Breast epithelium (tissue), 3 donors: ENCODE results near the gene CLHC1.
"Not testable (repeated sequence)": the region's sequence is repeated elsewhere in the genome, so short reads cannot be mapped to it uniquely, and the experiment has no call there.

Experiments
- POLR2A ChIP-seq: fragments of 450-650 bp; IDR thresholded peaks from one replicate; pipeline ENCODE4 v1.6.1; 2016; ENCODE audit warnings: antibody characterized with exemption, mild to moderate bottlenecking, moderate library complexity
- POLR2AphosphoS5 ChIP-seq, 3 donors: sonication (generic); formaldehyde crosslinking; IDR thresholded peaks; one replicate each; pipeline ENCODE4 v1.6.1; 2017; ENCODE audit warnings: antibody characterized with exemption in 3 of 3
- TF ChIP-seq, protein P1 (sequence below), 3 donors: fragments of 450-650 bp; IDR thresholded peaks; one replicate each; pipeline ENCODE4 v1.5.1; 2016 to 2017; ENCODE audit warnings: antibody characterized with exemption in 3 of 3, mild to moderate bottlenecking in 3 of 3, moderate library complexity in 3 of 3

- TF ChIP-seq, protein P1, sequence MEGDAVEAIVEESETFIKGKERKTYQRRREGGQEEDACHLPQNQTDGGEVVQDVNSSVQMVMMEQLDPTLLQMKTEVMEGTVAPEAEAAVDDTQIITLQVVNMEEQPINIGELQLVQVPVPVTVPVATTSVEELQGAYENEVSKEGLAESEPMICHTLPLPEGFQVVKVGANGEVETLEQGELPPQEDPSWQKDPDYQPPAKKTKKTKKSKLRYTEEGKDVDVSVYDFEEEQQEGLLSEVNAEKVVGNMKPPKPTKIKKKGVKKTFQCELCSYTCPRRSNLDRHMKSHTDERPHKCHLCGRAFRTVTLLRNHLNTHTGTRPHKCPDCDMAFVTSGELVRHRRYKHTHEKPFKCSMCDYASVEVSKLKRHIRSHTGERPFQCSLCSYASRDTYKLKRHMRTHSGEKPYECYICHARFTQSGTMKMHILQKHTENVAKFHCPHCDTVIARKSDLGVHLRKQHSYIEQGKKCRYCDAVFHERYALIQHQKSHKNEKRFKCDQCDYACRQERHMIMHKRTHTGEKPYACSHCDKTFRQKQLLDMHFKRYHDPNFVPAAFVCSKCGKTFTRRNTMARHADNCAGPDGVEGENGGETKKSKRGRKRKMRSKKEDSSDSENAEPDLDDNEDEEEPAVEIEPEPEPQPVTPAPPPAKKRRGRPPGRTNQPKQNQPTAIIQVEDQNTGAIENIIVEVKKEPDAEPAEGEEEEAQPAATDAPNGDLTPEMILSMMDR (IDR thresholded peaks at IDR 0.05): not testable (repeated sequence)
- not testable (repeated sequence) for TF ChIP-seq POLR2A; POLR2AphosphoS5 (IDR thresholded peaks at IDR 0.05)
Measured at GRCh38 chr2:55279859-55280424, 47.8 kb upstream of the CLHC1 start.
